H54 (cell line): ENCODE results near the gene PEX11B.

Source experiments
- DNase-seq: peaks from one replicate; pipeline ENCODE4 v3.0.0; 2011; ENCODE audit warnings: low spot score, mixed read lengths; ENCODE audit not compliant: insufficient read length
- FAIRE-seq: peaks from 3 replicates; lab custom pipeline; 2011; peaks lifted over from hg19 to GRCh38; lab: Jason Lieb, UNC
- POLR2A ChIP-seq: IDR thresholded peaks from 2 replicates; pipeline ENCODE4 v1.6.1; 2011; ENCODE audit warnings: low read depth, mild to moderate bottlenecking, low read length

Gene PEX11B

GRCh38 chr1:145918144-145918991, at the start of gene PEX11B:
Gene PEX11B (minus strand): TSS chr1:145918717. CDS start chr1:145918688, 29 bp downstream.
- DNase-seq, result peak; percentile 57
- no peak for FAIRE-seq
- peak; percentile 72 for TF ChIP-seq POLR2A

GRCh38 chr1:145967288-145967687, 48.8 kb upstream of the PEX11B start:
- FAIRE-seq, result no peak
- DNase-seq, result no peak
- no peak for TF ChIP-seq POLR2A

GRCh38 chr1:145965119-145965744, 46.7 kb upstream of the PEX11B start:
- TF ChIP-seq POLR2A, result no peak
- FAIRE-seq (no peak), DNase-seq (no peak)

GRCh38 chr1:145964328-145965118, 46.0 kb upstream of the PEX11B start, which contains the start of the genes ANKRD34A and POLR3GL:
Gene ANKRD34A (minus strand): TSS chr1:145964575. CDS start chr1:145961759, 2,816 bp downstream.
Gene POLR3GL (plus strand): TSS chr1:145964690. CDS start chr1:145974866, 10,176 bp downstream.
- FAIRE-seq (no peak), DNase-seq (peak; percentile 83)
- peak; percentile 73 for TF ChIP-seq POLR2A

- DNase-seq, result no peak
- no peak for FAIRE-seq
- no peak for TF ChIP-seq POLR2A
Measured at GRCh38 chr1:145963265-145964019, 44.9 kb upstream of the PEX11B start.

- FAIRE-seq (no peak), DNase-seq (peak; percentile 59)
- TF ChIP-seq POLR2A, result no peak
Measured at GRCh38 chr1:145962157-145963102, 43.9 kb upstream of the PEX11B start.

GRCh38 chr1:145961425-145962156, 43.1 kb upstream of the PEX11B start:
- FAIRE-seq (no peak), DNase-seq (no peak)
- no peak for TF ChIP-seq POLR2A

GRCh38 chr1:145961109-145961424, 42.5 kb upstream of the PEX11B start:
- no peak for TF ChIP-seq POLR2A
- FAIRE-seq (no peak), DNase-seq (no peak)

- TF ChIP-seq POLR2A, result no peak
- no peak for DNase-seq
- FAIRE-seq, result no peak
Measured at GRCh38 chr1:145960468-145961108, 42.1 kb upstream of the PEX11B start.

- no peak for TF ChIP-seq POLR2A
- FAIRE-seq (no peak), DNase-seq (no peak)
Measured at GRCh38 chr1:145959957-145960467, 41.5 kb upstream of the PEX11B start.

- DNase-seq (no peak), FAIRE-seq (no peak)
- TF ChIP-seq POLR2A, result no peak
Measured at GRCh38 chr1:145959333-145959732, 40.8 kb upstream of the PEX11B start.
